Calu3 (cell line): ENCODE measurements around the gene NAAA. TPM values are rescaled to one million over a fixed set of nuclear protein-coding genes. Genes with fewer than 3 reads are reported as not detected.
"Not testable (repeated sequence)": the region's sequence is repeated elsewhere in the genome, so short reads cannot be mapped to it uniquely, and the experiment has no call there.

Experiments used
- BruUV-seq: library from RNA; stranded (reverse); fragments of 400-500 nt; replicated peaks from 2 replicates; lab custom pipeline; 2021; lab: Mats Ljungman, UMichigan
- CTCF ChIA-PET: fragments of 300-600 bp; sonication (Branson Sonifier 250); formaldehyde crosslinking; loops from one replicate; lab custom pipeline; 2022; ENCODE audit warnings: antibody characterized with exemption; lab: Charles Lee
- DNase-seq: peaks from one replicate; pipeline ENCODE4 v3.0.0; 2022
- H3K27ac Mint-ChIP-seq: one replicate; pipeline ENCODE4 v1.8.0; 2022; ENCODE audit warnings: mixed read lengths; ENCODE audit not compliant: unreplicated experiment
- H3K27me3 Mint-ChIP-seq: one replicate; pipeline ENCODE4 v1.8.0; 2022; ENCODE audit warnings: mixed read lengths; ENCODE audit not compliant: unreplicated experiment
- H3K36me3 Mint-ChIP-seq: one replicate; pipeline ENCODE4 v1.8.0; 2022; ENCODE audit warnings: mild to moderate bottlenecking, moderate library complexity, mixed read lengths; ENCODE audit not compliant: insufficient read depth, unreplicated experiment
- H3K4me1 Mint-ChIP-seq: one replicate; pipeline ENCODE4 v1.8.0; 2022; ENCODE audit warnings: mild to moderate bottlenecking, low read depth, mixed read lengths; ENCODE audit not compliant: unreplicated experiment
- H3K4me3 Mint-ChIP-seq: one replicate; pipeline ENCODE4 v1.8.0; 2022; ENCODE audit warnings: mild to moderate bottlenecking, low read depth, moderate library complexity, mixed read lengths; ENCODE audit not compliant: unreplicated experiment
- H3K9me3 Mint-ChIP-seq: one replicate; pipeline ENCODE4 v1.8.0; 2022; ENCODE audit warnings: low read depth, mixed read lengths; ENCODE audit not compliant: unreplicated experiment
- intact Hi-C: fragments of 100-400 bp; cut with micrococcal nuclease; formaldehyde crosslinking; loops from one replicate; pipeline ENCODE4 v1.10.0; 2022; ENCODE audit not compliant: unreplicated experiment
- total RNA-seq: library from RNA; stranded (reverse); gene quantifications from 2 replicates; pipeline ENCODE4 v1.2.3, GENCODE V29; 2022
- TF ChIP-seq, protein P1 (sequence below): fragments of 200-600 bp; IDR thresholded peaks from one replicate; pipeline ENCODE4 v1.8.0; 2022; ENCODE audit warnings: antibody characterized with exemption; ENCODE audit not compliant: unreplicated experiment

Gene NAAA
- total RNA-seq, 1 experiment from 2014 or later, result 6.2 TPM

- Mint-ChIP-seq H3K36me3 (peaks cover 17% of the 10 kb centered on the region), H3K27me3 (no peaks in the 10 kb centered on the region), H3K4me1 (no peaks in the 10 kb centered on the region), H3K9me3 (no peaks in the 10 kb centered on the region), H3K27ac (peak overlapping the region; percentile 23), H3K4me3 (peak overlapping the region; percentile 79)
- peak; percentile 36 for DNase-seq
- TF ChIP-seq, protein P1, sequence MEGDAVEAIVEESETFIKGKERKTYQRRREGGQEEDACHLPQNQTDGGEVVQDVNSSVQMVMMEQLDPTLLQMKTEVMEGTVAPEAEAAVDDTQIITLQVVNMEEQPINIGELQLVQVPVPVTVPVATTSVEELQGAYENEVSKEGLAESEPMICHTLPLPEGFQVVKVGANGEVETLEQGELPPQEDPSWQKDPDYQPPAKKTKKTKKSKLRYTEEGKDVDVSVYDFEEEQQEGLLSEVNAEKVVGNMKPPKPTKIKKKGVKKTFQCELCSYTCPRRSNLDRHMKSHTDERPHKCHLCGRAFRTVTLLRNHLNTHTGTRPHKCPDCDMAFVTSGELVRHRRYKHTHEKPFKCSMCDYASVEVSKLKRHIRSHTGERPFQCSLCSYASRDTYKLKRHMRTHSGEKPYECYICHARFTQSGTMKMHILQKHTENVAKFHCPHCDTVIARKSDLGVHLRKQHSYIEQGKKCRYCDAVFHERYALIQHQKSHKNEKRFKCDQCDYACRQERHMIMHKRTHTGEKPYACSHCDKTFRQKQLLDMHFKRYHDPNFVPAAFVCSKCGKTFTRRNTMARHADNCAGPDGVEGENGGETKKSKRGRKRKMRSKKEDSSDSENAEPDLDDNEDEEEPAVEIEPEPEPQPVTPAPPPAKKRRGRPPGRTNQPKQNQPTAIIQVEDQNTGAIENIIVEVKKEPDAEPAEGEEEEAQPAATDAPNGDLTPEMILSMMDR, result no peak
- CTCF ChIA-PET, result no interaction called here
- no TSS peak for BruUV-seq
- intact Hi-C loops, result no loop called here
Measured at GRCh38 chr4:75939890-75940691, 722 bp downstream of the NAAA start.

DNA sequence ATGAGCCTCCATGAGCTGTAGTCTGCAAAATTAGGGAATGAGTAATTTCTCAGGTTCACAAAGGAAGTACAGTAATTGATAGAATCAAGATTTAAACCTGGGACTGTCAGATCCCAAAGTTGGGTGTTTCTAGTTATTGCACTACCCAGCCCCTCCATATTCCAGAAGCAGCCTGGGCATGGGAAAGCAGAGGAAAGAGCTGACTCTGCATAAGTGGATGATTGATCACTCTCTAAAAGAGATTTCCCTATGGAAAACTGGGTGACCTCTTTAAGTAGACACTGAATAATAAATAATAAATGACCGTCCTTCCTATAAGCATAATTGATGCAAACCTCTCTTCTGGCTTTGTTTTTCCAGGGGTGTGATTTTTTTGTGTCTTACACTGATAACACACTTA is 5.2 kb downstream of the NAAA start:
- no peaks in the 10 kb centered on the region for H3K9me3 Mint-ChIP-seq
- CTCF ChIA-PET, result no interaction called here
- no peak overlapping the region for H3K4me3 Mint-ChIP-seq

DNA sequence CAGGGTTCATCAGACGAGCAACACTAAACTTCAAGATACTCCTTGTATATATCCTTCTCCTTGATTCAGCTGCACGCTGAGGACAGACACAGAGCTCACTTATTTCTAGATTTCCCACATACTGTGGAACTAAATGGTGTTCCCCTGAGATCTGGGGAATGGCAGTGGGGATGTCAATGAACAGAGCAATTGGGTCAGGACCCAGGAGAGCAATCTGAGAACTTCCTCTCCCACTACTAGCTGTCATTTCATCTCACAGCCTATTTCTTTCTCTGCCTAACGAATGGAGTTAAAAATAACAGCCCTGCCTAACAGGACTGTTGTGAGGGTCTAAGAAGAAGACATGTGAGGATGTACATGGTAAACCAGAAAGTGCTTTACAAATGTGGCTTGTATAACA is 10.7 kb downstream of the NAAA start:
- Mint-ChIP-seq H3K27ac (no peak overlapping the region), H3K36me3 (no peaks in the 10 kb centered on the region), H3K27me3 (no peaks in the 10 kb centered on the region), H3K9me3 (no peaks in the 10 kb centered on the region), H3K4me1 (no peaks in the 10 kb centered on the region), H3K4me3 (no peak overlapping the region)
- no TSS peak for BruUV-seq
- intact Hi-C loops, result no loop called here
- no peak for DNase-seq
- CTCF ChIA-PET, result interaction anchor here (0.5 kb wide), 1 partner anchor 12 kb away, joined by 3 read pairs; no protein-coding TSS in a partner anchor
- TF ChIP-seq, protein P1, result no peak

More for the DNA sequence above, 5.2 kb downstream of the NAAA start:
- DNase-seq, result no peak
- BruUV-seq, result no TSS peak
- Mint-ChIP-seq H3K27ac (no peak overlapping the region), H3K36me3 (peaks cover 11% of the 10 kb centered on the region), H3K27me3 (no peaks in the 10 kb centered on the region), H3K4me1 (no peaks in the 10 kb centered on the region)
- intact Hi-C loops, result no loop called here
- TF ChIP-seq, protein P1, result no peak

GRCh38 chr4:75924916-75925315 is 15.9 kb downstream of the NAAA start:
- intact Hi-C loops, H3K27ac Mint-ChIP-seq, BruUV-seq: not testable (repeated sequence)

GRCh38 chr4:75924309-75924827 is 16.4 kb downstream of the NAAA start:
- no peaks in the 10 kb centered on the region for H3K36me3 Mint-ChIP-seq
- intact Hi-C loops, result no loop called here
- no peak overlapping the region for H3K4me3 Mint-ChIP-seq
- no peak overlapping the region for H3K27ac Mint-ChIP-seq
- no peak for DNase-seq
- H3K4me1 Mint-ChIP-seq, result no peaks in the 10 kb centered on the region
- no TSS peak for BruUV-seq
- CTCF ChIA-PET, result no interaction called here
- TF ChIP-seq, protein P1, result no peak
- no peaks in the 10 kb centered on the region for H3K9me3 Mint-ChIP-seq
- H3K27me3 Mint-ChIP-seq, result no peaks in the 10 kb centered on the region

More at GRCh38 chr4:75924916-75925315, 15.9 kb downstream of the NAAA start:
- CTCF ChIA-PET, DNase-seq, H3K4me1 Mint-ChIP-seq, H3K36me3 Mint-ChIP-seq, H3K27me3 Mint-ChIP-seq, H3K4me3 Mint-ChIP-seq, H3K9me3 Mint-ChIP-seq: not testable (repeated sequence)
